ENCODE data around the gene PFDN1.

PFDN1 gene

GRCh38 chr5:140248414-140248813 lies 54.5 kb downstream of the PFDN1 start:
- no peak for DNase-seq (ENCODE audit: low read depth)
- TF ChIP-seq, protein P1, sequence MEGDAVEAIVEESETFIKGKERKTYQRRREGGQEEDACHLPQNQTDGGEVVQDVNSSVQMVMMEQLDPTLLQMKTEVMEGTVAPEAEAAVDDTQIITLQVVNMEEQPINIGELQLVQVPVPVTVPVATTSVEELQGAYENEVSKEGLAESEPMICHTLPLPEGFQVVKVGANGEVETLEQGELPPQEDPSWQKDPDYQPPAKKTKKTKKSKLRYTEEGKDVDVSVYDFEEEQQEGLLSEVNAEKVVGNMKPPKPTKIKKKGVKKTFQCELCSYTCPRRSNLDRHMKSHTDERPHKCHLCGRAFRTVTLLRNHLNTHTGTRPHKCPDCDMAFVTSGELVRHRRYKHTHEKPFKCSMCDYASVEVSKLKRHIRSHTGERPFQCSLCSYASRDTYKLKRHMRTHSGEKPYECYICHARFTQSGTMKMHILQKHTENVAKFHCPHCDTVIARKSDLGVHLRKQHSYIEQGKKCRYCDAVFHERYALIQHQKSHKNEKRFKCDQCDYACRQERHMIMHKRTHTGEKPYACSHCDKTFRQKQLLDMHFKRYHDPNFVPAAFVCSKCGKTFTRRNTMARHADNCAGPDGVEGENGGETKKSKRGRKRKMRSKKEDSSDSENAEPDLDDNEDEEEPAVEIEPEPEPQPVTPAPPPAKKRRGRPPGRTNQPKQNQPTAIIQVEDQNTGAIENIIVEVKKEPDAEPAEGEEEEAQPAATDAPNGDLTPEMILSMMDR (IDR thresholded peaks at IDR 0.05; ENCODE audit: low read depth, low read length, missing control alignments): no peak
- no peak overlapping the region for H3K4me3 ChIP-seq (ENCODE audit: low read depth, low read length)
- in situ Hi-C loops (cut with HindIII; ENCODE audit: low sequenced_read_pairs): no loop called here

DNA sequence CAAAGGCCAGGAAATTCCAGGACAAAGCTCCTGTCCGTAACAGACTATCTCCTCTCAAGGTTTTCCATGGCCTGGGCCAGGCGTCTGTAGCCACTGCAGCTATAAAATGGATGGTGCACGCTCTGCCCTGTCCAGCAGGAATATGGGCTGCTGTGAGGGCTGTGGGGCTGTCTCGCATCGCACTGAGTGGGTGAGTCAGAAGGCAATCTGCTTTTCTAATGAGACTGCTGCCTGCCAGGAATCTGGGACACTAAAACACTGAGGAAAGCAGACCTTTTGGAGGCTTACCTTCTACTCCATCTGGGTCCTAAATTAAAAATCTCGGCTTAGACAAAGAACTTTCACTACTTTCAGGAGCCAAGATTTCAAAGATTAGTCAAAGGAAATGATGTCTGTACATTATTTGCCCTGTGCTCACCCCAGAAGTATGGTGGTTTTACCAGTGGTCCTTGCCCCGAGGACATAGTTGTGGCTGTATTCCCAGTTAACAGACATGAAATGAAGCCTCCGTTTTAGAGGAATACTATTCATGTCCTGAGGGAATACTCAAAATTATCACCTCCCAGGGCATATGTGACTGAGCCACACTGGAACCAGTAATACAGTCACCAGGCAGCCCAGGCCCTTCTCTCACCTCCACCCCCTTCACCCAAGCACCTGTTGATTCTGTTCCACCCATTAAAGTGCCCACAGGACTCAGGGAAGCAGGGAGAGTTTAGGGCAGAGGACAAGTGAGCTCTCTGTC lies 56.4 kb downstream of the PFDN1 start:
- in situ Hi-C loops (cut with HindIII; ENCODE audit: low sequenced_read_pairs): no loop called here
- peak; percentile 63 for DNase-seq (ENCODE audit: low read depth)
- TF ChIP-seq, protein P1 (IDR thresholded peaks at IDR 0.05; ENCODE audit: low read depth, low read length, missing control alignments): no peak
- H3K4me3 ChIP-seq (ENCODE audit: low read depth, low read length): no peak overlapping the region

GRCh38 chr5:140245926-140246325 lies 57.0 kb downstream of the PFDN1 start:
- TF ChIP-seq, protein P1 (IDR thresholded peaks at IDR 0.05; ENCODE audit: low read depth, low read length, missing control alignments): no peak
- in situ Hi-C loops (cut with HindIII; ENCODE audit: low sequenced_read_pairs): no loop called here
- no peak overlapping the region for H3K4me3 ChIP-seq (ENCODE audit: low read depth, low read length)
- no peak for DNase-seq (ENCODE audit: low read depth)

DNA sequence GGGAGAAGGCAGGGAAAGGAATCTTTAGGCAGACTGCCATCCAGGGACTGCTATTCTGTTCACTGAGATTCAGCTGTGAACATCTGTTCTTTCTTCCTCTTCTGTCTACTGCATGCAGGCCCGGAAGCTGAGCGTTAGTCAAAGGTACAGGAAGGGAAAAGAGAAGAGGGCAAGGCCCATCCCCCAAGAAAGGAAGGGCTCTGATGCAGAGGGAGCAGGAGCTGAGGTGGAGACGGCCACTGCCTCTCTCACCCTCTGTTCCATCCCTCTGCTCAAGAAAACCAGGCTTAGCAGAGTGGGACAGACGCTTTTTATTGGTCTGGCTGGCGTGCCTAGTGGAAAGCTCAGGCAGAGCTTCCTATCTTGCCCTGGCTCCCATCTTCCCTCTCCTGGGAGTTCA lies 57.6 kb downstream of the PFDN1 start:
- in situ Hi-C loops (cut with HindIII; ENCODE audit: low sequenced_read_pairs): no loop called here
- DNase-seq (ENCODE audit: low read depth): no peak

DNA sequence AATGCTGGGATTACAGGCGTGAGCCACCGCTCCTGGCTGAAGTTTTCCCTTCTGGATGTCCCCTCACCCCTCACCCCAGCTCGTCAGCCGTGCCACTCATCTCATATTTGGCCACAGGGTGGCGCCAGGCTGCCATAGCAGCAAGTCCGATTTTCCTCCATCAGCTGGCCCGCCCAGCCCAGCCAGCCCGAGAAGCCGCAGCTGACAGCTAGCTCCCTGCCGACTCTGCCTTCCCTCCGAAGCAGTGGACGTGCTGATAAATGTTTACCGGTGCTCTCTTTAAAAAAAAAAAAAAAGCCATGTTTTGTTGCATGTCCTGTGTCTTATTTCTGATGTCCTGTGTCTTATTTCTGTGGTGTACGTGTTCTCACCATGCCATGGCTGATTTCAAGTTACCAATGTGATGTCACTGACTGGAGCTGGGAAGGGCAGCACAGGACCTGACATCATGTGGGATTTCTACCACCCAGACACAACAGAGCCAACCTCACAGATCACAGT lies 58.3 kb downstream of the PFDN1 start:
- in situ Hi-C loops (cut with HindIII; ENCODE audit: low sequenced_read_pairs): no loop called here
- DNase-seq (ENCODE audit: low read depth): peak; percentile 81
- no peak overlapping the region for H3K4me3 ChIP-seq (ENCODE audit: low read depth, low read length)
- TF ChIP-seq, protein P1 (IDR thresholded peaks at IDR 0.05; ENCODE audit: low read depth, low read length, missing control alignments): peak; percentile 71

More for the DNA sequence above, 57.6 kb downstream of the PFDN1 start:
- H3K4me3 ChIP-seq (ENCODE audit: low read depth, low read length): no peak overlapping the region
- TF ChIP-seq, protein P1 (IDR thresholded peaks at IDR 0.05; ENCODE audit: low read depth, low read length, missing control alignments): no peak

- no peak for DNase-seq (ENCODE audit: low read depth)
- in situ Hi-C loops (cut with HindIII; ENCODE audit: low sequenced_read_pairs): no loop called here
- H3K4me3 ChIP-seq (ENCODE audit: low read depth, low read length): no peak overlapping the region
- TF ChIP-seq, protein P1 (IDR thresholded peaks at IDR 0.05; ENCODE audit: low read depth, low read length, missing control alignments): no peak
Observed at GRCh38 chr5:140243706-140244250, 59.1 kb downstream of the PFDN1 start.

Data from astrocyte of the cerebellum (primary cell).